ENCODE results near the gene TMEM18. TPM values are rescaled to one million over a fixed set of nuclear protein-coding genes. Genes with fewer than 3 reads are reported as not detected.
A peak's percentile ranks its signal among the peaks of the same experiment; 100 is the strongest.

Gene TMEM18
- total RNA-seq, 4 donors from 2014 or later = 11.0 to 31.0 (median 14.5) TPM

GRCh38 chr2:681312-681711, 4.1 kb upstream of the TMEM18 start:
- no peaks in the 10 kb centered on the region for H3K27me3 ChIP-seq
- in situ Hi-C loops (cut with MboI; ENCODE audit: low pct_ligation_motif_present in 1 of 4, low pct_unique_long_range_greater_than_20kb in 1 of 4, low sequenced_read_pairs in 3 of 4) = no loop called here

GRCh38 chr2:680496-680895, 3.3 kb upstream of the TMEM18 start:
- in situ Hi-C loops (cut with MboI; ENCODE audit: low pct_ligation_motif_present in 1 of 4, low pct_unique_long_range_greater_than_20kb in 1 of 4, low sequenced_read_pairs in 3 of 4) = no loop called here
- Histone ChIP-seq H3K27me3 (no peaks in the 10 kb centered on the region), H3K36me3 (no peaks in the 10 kb centered on the region), H3K27ac (no peak overlapping the region), H3K4me1 (peaks cover 0 to 16% (median 8%) of the 10 kb centered on the region in 4 donors), H3K9me3 (peaks cover 0 to 1% of the 10 kb centered on the region in 2 donors), H3K4me3 (no peak overlapping the region)
- DNase-seq = no peak
- WGBS, 2 donors (ENCODE audit: low coverage in 1 of 2) = 69 to 94% methylated on average over 3 to 8 of the region's 8 CpGs
- TF ChIP-seq CTCF (IDR thresholded peaks at IDR 0.05) = no peak
- TF ChIP-seq EP300 (IDR thresholded peaks at IDR 0.05; ENCODE audit: low read depth) = no peak
- no peak for TF ChIP-seq POLR2A (IDR thresholded peaks at IDR 0.05)
- no peak for TF ChIP-seq POLR2AphosphoS5 (IDR thresholded peaks at IDR 0.05)
- intact Hi-C loops (cut with DNase I; ENCODE audit: low total_unique reads) = no loop called here

More at GRCh38 chr2:681312-681711, 4.1 kb upstream of the TMEM18 start:
- Histone ChIP-seq H3K4me3 (no peak overlapping the region), H3K27ac (no peak overlapping the region), H3K9me3 (peaks cover 0 to 4% of the 10 kb centered on the region in 2 donors), H3K4me1 (peaks cover 0 to 8% (median 3%) of the 10 kb centered on the region in 4 donors), H3K36me3 (no peaks in the 10 kb centered on the region)
- 79% methylated on average over 3 to 11 of the region's 11 CpGs for WGBS, 2 donors (ENCODE audit: low coverage in 1 of 2)
- DNase-seq = no peak
- intact Hi-C loops (cut with DNase I; ENCODE audit: low total_unique reads) = no loop called here
- TF ChIP-seq CTCF (IDR thresholded peaks at IDR 0.05) = no peak
- no peak for TF ChIP-seq POLR2AphosphoS5 (IDR thresholded peaks at IDR 0.05)
- TF ChIP-seq POLR2A (IDR thresholded peaks at IDR 0.05) = no peak
- no peak for TF ChIP-seq EP300 (IDR thresholded peaks at IDR 0.05; ENCODE audit: low read depth)

- Histone ChIP-seq H3K4me1 (peaks cover 0 to 21% (median 8%) of the 10 kb centered on the region in 4 donors), H3K36me3 (no peaks in the 10 kb centered on the region), H3K27ac (no peak overlapping the region), H3K27me3 (no peaks in the 10 kb centered on the region), H3K9me3 (no peaks in the 10 kb centered on the region), H3K4me3 (no peak overlapping the region)
- in situ Hi-C loops (cut with MboI; ENCODE audit: low pct_ligation_motif_present in 1 of 4, low pct_unique_long_range_greater_than_20kb in 1 of 4, low sequenced_read_pairs in 3 of 4) (no loop called here), intact Hi-C loops (cut with DNase I; ENCODE audit: low total_unique reads) (no loop called here)
- DNase-seq = no peak
- 96 to 99% methylated on average over 9 of the region's 9 CpGs for WGBS, 2 donors (ENCODE audit: low coverage in 1 of 2)
- TF ChIP-seq CTCF (IDR thresholded peaks at IDR 0.05) (no peak), POLR2A (IDR thresholded peaks at IDR 0.05) (no peak), POLR2AphosphoS5 (IDR thresholded peaks at IDR 0.05) (no peak), EP300 (IDR thresholded peaks at IDR 0.05; ENCODE audit: low read depth) (no peak)
Observed at GRCh38 chr2:678964-679363, 1.8 kb upstream of the TMEM18 start.

GRCh38 chr2:677959-678550, 849 bp upstream of the TMEM18 start:
- H3K27me3 ChIP-seq = no peaks in the 10 kb centered on the region
- TF ChIP-seq POLR2AphosphoS5 (IDR thresholded peaks at IDR 0.05) (no peak), POLR2A (IDR thresholded peaks at IDR 0.05) (no peak), CTCF (IDR thresholded peaks at IDR 0.05) (no peak), EP300 (IDR thresholded peaks at IDR 0.05; ENCODE audit: low read depth) (no peak)
- in situ Hi-C loops (cut with MboI; ENCODE audit: low pct_ligation_motif_present in 1 of 4, low pct_unique_long_range_greater_than_20kb in 1 of 4, low sequenced_read_pairs in 3 of 4) (no loop called here), intact Hi-C loops (cut with DNase I; ENCODE audit: low total_unique reads) (no loop called here)
- peak overlapping the region; percentile 96 to 98 (median 96) for H3K27ac ChIP-seq
- no peaks in the 10 kb centered on the region for H3K9me3 ChIP-seq
- H3K4me1 ChIP-seq = peaks cover 0 to 21% (median 8%) of the 10 kb centered on the region in 4 donors
- no peak for DNase-seq
- peak overlapping the region; percentile 65 to 87 (median 70) for H3K4me3 ChIP-seq
- H3K36me3 ChIP-seq = no peaks in the 10 kb centered on the region
- 60 to 64% methylated on average over 8 to 9 of the region's 9 CpGs for WGBS, 2 donors (ENCODE audit: low coverage in 1 of 2)

Measured in transverse colon (tissue), 4 donors.